GM12872 (cell line): ENCODE data around the gene CAMK2D.

Source experiments
- TF ChIP-seq, protein P1 (sequence below): IDR thresholded peaks from 3 replicates; pipeline ENCODE4 v1.5.1; 2011; ENCODE audit warnings: low read depth, mild to moderate bottlenecking, low read length, moderate library complexity; ENCODE audit not compliant: insufficient read depth

The CAMK2D gene

DNA sequence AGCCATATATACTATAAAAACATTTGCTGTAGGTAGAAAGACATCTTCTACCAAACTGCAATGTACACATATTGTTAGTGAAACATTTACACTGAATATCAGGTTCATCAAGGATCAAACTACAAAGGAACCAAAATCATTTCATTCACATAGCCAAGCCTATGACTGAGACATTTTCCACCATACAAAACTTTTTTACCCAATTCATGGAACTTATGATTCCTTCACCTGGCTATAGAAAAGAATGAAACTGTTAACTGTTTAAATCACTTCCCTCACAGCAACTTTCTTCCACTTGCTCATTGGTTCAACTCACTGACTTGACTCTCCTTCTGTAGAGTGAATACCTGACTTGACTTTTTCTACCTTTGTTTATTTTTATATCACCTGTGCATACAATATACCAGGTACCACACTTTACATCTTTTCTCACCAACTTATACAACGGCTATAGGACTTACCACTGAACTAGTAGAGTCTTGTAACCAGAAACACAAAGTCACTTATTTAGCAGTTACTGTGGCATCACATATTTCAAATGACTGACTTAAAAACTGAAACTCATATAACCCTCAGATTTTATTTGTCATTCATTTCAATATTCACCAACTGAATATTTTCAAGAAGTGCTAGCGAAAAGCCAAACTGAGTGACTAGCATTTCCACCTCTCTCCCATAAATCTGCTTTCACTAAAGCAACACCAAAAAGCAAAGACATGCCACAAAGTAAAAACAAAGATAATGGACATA is 30.9 kb downstream of the CAMK2D start:
- TF ChIP-seq, protein P1, sequence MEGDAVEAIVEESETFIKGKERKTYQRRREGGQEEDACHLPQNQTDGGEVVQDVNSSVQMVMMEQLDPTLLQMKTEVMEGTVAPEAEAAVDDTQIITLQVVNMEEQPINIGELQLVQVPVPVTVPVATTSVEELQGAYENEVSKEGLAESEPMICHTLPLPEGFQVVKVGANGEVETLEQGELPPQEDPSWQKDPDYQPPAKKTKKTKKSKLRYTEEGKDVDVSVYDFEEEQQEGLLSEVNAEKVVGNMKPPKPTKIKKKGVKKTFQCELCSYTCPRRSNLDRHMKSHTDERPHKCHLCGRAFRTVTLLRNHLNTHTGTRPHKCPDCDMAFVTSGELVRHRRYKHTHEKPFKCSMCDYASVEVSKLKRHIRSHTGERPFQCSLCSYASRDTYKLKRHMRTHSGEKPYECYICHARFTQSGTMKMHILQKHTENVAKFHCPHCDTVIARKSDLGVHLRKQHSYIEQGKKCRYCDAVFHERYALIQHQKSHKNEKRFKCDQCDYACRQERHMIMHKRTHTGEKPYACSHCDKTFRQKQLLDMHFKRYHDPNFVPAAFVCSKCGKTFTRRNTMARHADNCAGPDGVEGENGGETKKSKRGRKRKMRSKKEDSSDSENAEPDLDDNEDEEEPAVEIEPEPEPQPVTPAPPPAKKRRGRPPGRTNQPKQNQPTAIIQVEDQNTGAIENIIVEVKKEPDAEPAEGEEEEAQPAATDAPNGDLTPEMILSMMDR, result no peak

- TF ChIP-seq, protein P1, result no peak
Measured at GRCh38 chr4:113727802-113728201, 33.7 kb downstream of the CAMK2D start.

DNA sequence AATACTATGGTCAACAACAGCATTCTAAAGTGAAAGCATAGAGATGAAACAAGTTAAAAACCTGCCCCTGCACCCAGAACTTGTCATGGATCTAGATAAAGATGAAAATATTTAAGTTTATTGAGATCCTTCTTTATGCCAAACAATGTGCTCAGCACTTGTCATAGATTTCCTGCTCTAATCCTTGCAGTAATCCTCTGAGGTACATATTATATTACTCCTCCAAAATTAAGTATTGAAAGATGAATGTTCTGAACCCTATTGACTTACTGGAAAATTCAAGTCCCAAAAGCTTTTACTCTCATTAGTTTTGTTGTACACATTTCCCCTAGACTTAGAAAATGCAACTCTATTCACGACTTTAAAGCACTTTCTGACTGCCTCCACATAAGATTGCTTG is 35.6 kb downstream of the CAMK2D start:
- TF ChIP-seq, protein P1, result no peak

- TF ChIP-seq, protein P1, result no peak
Measured at GRCh38 chr4:113718252-113718651, 43.3 kb downstream of the CAMK2D start.

GRCh38 chr4:113711883-113712662 is 49.5 kb downstream of the CAMK2D start:
- TF ChIP-seq, protein P1, result no peak

DNA sequence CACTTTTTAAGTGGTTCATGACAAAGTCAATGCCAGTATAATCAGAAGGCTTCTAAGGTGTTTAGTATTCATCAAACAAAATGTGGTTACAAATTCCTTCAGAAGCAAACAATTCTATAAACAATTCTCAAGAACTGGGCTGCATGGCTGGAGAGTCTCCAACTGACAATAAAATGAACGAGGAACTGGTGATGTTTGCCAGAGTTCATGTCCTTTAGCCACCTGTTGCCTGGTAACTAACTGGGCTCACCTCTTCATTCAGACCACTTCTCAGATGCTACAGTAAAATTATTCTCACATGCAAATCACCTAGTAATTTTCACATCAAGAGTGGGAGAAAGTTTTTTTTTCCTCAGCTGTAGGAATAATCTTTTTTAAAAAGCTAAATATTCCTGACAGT is 53.3 kb downstream of the CAMK2D start:
- TF ChIP-seq, protein P1, result no peak

DNA sequence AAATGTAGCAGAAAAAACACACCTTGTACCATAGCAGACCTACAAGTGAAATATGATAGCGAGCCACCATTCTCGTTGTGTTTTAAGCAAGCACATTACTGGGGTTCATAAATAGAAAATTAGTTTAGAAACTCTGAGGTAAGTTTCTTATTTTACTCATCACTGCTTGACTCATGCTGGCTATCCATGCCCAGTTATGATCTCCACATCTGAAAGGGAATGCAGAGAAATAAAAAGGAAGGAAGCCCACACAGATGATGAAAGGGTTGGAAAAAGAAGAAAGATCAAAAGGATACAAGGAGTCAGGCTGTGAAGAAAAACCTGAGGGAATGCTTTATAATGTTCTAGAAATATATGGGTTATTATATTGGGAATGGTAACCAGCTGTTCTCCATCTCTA is 54.5 kb downstream of the CAMK2D start:
- TF ChIP-seq, protein P1, result no peak
